HG03066 (cell line): ENCODE results near the gene MEP1B.
"Not testable (repeated sequence)": the region's sequence is repeated elsewhere in the genome, so short reads cannot be mapped to it uniquely, and the experiment has no call there.

Experiments
- ATAC-seq: cut with Tn5 transposase; IDR thresholded peaks from one replicate; pipeline ENCODE4 v1.9.1; 2021; ENCODE audit warnings: low read depth; ENCODE audit not compliant: unreplicated experiment

MEP1B gene

DNA sequence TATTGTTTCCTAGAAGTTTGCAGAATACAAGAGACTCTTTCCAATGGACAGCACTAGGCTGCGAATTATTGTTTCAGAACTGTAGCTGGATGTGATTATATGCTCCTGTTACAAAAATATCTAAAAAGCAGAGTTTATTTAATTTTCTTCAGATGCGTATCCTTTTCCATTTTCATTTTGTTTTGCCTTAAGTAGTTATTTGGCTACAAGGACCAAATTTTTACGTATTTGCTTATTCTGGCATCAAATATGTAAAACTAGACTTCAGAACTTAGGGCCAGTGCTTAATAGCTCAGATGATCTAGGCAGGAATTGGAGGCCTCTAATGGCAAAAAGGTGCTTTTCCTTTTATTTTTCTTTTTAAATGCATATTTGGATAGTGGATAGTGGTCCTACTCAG, 18.7 kb downstream of the MEP1B start:
- ATAC-seq: no peak

DNA sequence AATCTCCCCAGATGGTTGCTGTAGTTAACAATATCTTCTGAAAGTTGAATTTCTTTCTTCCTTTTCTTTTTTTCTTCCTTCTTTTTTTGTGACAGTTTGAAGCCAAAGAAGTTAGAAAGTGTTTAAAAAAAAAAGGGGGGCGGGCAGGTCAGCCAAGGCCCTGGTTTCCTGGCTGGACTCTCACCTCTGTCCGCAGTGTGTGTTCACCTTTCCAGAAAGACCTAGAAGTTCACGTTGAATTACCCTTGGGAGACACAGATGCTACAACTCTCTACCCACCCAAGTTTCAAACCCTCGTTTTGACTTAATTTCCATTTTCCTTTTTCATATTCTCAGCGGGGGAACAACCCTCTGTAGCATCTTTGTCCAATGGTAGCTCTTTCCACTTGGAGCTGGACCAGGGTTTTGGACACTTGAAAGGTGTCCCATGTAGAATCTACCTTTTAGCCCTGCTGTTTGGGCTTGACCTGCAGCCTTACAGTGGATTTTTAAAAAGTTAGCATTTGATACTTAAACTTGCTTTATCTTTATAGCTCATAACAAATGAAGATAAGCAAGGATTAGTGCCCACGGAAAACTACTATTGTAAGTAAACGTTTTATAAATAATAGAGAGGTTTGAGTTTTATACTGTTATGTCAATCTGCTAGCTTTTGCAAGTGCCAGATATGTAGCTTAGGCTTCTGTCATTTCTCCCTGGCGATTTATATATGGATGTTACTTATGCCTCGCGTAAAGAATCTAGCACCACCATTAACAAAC, 20.0 kb downstream of the MEP1B start:
- ATAC-seq: no peak

DNA sequence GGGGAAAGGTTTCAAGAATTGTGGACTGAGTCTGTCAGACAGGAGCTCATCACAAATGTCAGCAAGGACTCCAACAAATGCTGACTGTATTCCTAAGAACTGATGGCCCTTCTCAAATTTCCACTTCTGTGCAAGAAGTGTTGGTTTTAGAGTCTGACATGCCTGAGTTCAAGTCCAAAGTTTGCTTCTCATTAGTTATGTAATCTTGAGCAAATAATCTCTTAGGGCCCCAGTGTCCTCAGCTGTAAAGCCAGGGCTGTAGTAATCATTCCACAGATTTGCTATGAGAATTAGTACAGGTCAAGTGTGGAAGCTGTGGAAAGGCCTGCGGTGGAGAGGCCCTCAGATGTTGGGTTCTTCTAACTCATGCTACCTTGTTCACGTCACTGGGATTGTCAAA, 23.9 kb downstream of the MEP1B start:
- no peak for ATAC-seq

DNA sequence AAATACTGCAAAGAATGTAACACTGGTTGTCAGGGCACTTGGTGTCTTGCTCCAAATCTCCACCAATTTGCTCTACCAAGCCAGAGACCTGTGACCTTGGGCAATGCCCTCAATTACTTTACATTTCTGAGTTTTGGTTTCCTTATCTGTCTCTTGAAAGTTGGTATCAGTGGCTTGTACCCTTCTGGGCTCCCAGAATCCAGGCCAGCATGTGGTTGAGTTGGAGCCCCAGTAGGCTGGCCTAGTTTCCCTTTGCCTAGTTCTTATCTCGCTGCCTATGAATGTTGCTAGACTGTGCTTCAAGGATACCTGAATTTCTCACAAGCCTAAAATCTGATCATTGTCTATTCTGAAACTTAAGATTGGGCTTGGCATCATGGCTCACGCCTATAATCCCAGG, 26.6 kb downstream of the MEP1B start:
- no peak for ATAC-seq

DNA sequence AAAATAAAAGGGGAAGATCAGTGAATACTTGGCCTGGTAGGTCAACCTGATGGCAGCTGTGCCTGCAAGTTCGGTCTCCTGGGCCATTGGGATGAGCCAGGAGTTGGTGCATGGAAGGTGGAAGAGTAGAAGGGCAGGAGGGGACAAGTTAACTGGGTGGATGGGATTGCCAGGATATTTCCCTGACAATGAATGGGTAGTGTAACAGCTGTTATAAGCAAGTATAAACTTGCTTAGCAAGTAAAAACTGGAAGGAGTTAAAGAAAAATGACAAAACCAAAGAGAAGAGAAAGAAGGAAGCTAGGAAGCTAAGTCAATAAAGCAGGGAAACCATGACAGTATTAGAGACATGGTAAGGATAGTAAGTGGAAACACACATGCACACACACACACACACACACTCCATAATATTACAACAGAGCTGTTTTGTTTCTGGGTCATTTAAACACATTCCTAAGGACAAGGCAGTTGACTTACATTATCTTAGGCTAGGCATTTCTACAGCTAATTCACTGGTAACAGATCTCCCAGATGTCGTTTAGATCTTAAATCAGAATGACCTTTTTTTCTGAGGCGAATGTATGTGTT, 29.7 kb downstream of the MEP1B start:
- ATAC-seq: no peak

DNA sequence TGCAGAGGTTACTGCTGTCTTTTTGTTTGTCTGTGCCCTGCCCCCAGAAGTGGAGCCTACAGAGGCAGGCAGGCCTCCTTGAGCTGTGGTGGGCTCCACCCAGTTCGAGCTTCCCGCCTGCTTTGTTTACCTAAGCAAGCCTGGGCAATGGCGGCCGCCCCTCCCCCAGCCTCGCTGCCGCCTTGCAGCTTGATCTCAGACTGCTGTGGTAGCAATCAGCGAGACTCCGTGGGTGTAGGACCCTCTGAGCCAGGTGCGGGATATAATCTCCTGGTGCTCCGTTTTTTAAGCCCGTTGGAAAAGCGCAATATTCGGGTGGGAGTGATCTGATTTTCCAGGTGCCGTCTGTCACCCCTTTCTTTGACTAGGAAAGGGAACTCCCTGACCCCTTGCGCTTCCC, 43.5 kb downstream of the MEP1B start:
- ATAC-seq: not testable (repeated sequence)

DNA sequence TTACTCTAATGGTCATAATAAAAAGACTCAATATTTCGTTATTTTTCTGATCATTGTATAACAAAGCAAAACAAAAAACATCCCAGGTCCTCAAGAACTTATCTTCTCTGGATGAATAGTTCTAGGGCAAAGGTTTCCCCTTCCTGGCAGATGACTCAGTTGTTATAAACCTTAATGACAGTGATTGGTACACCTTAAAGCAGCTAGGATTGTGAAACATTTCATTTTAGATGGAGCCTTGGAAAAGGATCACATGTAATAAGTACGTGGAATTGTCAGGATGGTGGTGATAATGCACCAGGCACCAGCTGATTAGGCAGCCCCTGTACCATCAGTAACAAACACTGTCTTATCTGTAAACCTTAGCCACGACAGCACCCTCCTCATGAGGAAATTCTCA, 47.2 kb downstream of the MEP1B start:
- ATAC-seq: no peak

DNA sequence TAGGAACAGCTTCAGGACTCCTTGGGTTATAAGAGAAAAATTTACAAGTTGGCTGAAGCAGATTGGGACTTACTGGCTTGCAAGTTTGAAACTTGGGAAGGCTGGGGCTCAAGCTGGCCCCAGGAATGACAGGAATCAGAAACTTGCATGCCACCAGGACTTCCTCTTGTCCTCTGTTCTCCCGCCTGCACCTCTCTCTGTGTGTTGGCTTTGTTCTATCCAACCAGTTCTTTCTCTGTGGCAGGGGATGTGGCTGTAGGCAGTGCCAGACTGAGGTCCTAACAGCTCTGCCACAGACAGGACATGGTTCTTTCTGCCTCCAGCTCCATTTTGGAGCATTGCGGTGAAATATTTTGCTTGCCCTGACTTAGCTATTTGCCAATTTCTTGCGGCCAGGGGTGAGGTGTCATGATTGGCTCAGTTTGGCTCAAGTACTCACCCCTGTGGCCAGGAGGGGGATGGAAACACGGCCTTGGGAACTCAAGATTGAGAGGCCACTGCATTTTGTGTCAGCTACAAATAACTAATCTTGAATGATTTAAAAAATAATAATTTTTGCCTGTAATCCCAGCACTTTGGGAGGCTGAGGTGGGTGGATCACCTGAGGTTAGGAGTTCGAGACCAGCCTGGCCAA, 48.9 kb downstream of the MEP1B start:
- ATAC-seq: no peak

DNA sequence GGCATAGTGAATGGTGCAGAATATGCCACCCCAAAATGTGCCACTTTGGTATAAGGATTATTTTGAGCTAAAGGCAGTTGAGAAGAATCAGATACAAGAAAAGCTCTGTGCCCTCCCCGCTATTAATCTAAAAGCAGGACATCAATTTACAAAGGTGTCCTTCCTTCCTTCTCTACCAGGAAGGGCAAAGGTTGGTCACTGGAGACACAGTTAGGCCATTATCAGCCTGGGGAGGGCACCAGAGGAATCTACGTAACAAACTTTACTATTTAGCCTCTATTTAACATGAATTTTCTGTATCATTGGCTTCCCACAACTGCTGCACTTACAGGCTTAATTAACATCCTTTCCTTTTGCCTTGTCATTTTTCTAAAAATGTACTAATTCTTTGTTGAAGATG, 52.6 kb downstream of the MEP1B start:
- no peak for ATAC-seq

DNA sequence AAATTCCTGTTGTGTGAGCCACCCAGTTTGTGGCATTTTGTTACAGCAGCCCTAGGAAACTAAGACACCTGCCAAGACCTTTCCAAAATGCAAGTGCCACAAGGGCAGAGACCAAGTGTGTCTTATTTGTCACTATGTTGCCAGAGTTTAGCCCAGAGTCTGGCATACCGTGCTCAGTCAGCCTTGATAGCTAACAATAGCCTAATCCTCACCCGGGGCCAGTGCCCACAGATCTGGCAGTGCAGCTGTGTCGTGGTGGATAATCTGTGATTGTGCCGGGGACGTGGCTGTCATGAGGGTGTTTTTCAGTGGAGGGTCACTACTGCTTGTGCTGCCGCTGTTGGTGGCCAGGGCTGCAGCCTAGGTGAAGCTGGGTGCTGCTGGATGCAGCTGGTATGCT, 53.5 kb downstream of the MEP1B start:
- ATAC-seq: no peak

DNA sequence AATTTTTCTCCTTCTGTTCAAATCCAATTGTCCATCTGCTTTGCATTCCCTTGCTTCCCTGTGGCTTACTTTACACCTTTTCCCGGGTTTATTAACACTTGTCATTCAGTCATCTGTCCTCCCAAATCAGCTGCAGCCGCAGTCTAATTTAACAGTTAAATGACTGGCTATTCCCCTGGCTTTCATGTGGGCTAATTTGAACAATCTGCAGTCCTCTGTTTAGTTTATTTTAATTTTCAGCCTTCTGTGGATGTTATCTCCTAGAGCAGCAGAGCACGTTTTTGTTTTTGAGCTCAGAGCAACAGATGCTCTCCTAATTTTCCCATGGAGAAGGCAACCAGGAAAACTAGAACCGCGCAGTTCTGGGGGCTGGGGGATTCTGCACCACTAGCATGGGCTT, 55.0 kb downstream of the MEP1B start:
- no peak for ATAC-seq

DNA sequence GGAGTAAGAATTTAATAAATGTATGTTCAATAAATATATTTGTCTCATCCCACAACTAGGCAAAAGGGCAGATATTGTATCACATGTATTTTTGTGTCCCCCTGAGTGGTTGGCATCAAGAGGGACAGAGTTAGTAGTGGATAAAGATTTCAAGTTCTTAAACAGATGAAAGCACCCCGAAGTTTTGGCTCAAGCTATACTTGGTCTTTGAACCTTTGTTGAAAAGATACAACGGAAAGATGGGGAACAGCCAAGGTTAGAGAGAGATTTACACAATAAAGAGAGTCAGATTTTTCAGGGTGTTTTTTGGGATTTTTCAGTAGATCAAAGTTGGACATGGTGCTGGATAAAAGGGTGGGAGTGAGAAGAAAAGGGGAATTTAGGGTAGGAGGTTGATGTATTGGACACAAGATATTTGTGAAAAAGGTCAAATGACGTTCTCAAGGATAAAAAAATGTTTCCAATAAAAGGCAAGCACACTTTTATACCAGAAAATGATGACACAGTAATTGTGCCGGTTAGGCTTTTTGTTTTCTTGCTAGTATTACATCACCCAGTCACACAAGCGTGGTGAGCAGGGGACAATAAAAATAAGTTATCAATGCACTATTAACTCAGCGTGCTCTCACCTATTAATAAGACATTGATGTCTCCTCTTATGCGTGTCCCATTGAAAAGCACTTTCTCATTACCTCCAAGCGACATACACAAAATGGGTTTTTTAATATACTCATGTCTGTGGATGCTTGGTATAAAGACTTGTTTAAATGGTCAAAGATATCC, 59.5 kb downstream of the MEP1B start:
- ATAC-seq: no peak

DNA sequence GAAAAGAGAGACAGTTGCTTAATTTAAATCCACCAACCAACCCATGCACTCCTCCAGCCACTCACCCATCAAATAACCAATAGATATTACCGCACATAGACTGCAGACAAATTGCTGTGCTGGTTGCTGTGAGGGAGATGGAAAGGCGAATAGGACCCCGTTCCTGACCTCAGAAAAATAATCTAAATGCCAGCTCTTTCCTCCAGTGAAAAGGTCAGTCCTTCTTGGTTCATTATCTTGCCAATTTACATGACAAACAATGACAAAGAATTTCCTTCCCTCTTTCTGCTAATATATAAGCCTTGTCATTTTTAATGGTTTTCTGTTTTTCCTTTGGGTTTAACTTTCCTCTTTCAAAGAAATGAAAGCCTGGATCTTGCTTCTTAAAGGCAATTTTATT, 61.6 kb downstream of the MEP1B start:
- ATAC-seq: no peak

DNA sequence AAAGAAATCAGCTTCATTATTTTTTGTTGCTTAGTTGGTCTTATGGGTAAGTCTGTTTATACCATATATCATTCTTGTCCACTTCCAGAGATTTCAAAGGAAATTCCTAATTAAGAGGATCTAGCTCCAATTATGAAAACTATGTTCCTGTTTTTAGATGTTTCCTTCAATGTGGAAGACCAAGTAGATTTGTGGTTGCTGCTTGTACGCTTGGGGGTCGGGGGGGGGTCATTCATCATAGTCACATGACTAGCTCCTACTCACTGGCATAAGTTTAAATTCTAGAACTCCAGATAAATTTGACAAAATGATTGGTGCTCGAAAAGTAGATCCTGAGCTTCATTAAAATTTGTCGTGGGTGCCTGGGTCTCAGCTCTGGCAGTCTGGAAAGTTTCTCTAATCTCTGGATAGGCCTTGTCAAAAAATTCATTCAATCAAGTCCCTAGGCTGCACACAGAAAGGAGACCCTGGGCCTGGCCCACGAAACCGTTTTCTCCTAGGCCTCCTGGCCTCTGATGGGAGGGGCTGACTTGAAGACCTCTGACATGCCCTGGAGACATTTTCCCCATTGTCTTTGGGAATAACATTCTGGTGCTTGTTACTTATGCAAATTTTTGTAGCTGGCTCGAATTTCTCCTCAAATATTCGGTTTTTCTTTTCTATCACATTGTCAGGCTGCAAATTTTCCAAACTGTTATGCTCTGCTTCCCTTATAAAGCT, 62.5 kb downstream of the MEP1B start:
- no peak for ATAC-seq

DNA sequence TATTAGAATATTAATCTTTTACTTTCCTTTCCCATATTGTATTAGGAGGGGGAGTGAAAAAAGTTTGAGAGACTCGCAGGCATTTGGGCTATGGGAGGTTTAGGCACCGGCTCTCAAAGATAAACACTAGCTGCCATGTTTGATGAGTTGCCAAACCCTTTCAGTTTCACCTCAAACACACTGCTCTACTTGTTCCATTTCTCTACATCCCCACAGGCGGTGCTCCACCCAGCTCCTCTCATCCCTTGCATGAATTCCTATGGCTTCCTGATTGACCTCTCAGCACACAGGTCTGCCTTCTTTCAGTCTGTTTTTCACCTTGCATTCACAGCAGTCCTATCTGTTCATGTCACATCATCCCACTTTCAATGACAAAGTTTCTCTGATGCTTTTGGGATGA, 65.7 kb downstream of the MEP1B start:
- no peak for ATAC-seq

DNA sequence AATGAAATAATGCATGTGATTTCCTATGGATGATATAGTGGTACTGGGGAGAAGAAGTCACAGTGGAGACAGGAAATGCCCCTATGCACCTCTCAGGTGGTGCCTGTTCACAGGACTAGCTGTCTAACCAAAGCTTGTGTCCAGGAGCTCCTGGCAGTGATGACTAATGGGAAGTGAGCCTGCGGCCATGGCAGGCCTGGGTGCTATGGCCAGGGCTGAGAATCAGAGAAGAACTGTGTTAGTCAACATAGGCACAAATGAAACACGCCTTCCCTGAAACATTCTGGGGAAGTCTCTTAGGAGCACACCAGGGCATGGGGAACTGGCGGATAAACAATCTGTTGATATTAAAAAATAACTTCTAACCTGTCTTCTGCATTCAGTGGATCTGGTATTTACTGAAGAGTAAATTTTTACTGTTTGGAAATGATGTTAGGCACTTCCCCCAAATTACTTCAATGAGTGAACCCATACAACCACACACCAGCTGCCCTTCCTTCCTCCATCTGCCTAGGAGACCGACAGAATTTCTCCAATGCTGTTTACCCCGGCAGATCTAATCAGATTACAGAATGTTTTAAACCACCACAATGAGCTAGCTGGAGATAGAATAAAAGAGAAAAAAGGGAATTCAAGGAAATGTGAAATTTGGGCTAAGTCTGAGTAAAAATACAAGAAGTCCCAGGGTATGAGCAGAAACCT, 67.4 kb downstream of the MEP1B start:
- ATAC-seq: no peak

DNA sequence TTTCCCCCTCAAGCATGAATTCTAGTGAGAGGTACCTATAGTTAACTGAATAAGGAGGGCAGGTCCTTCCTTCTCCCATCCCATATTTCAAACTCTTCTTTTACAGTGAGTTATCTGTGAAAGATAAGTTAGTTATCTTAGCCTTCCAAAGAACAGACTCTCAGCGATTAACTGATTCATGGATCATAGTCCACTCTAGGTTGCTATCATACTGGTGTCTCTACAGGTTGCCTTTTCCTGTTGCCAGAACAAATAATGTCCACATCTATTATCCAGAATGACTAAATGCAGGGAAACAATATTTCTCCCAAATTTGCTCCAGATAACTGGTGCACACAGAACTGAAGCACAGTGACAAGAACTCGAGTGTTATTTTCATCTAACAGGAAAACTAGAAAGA, 68.3 kb downstream of the MEP1B start:
- no peak for ATAC-seq

DNA sequence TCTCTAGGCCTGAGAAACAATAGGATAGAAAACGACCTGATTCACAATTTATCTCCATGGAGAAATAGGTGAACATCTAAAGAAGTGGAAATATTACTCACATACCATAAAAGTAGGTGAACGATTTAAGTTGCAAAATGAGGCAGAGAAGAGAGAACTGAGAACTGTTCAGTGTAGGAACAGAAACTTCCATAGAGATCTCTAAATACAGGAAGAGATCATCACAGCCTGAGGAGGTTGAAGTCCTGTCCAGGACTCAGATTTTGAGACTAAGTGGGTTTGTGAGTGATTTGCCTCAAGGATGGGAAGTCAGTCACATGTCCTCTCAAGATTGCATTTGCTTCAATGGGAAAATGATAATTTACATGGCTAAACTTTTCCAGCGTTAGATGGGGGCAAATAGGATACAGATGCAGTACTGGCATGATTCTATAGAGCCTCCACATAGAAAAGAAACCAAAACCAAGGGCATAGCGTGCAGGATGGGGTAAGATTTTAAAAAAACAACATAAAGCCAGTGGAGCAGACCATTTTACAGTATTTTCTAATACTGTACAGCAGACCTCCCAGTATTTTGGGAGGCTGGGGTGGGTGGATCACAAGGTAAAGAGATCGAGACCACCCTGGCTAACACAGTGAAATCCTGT, 68.8 kb downstream of the MEP1B start:
- no peak for ATAC-seq

DNA sequence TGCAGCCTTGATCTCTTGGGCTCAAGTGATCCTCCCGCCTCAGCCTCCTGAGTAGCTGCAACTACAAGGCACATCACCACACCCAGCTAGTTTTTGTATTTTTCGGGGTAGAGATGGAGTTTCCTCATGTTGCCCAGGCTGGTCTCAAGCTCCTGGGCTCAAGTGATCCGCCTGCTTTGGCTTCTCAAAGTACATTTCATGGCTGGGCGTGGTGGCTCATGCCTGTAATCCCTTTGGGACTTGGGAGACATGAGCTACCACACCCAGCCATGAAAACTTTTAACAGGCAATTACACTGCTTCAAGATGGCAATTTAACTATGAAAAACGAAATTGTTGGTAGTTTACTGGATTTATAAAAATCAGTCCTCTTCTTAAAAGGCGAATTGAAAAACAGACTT, 69.7 kb downstream of the MEP1B start:
- no peak for ATAC-seq

DNA sequence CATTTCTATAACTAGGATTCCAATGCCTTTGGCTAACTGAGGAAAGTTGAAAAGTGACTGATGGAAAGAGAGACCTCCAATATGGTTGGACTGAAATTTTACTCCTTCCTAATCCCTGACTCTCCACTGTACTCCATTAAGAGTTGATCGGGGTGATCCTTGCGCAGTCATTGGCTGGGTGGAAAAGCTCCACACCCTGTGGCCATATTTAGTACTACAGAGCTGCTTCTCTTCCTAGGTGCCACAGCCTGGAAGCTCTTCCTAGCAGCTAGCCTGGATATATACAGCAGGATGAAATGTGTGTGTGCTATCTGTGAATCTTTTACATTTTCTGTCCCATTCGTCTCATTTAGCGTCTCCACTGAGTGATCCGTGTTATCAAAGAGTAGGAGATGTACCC, 71.2 kb downstream of the MEP1B start:
- ATAC-seq: no peak
